DMS53 (cell line): ENCODE measurements around the gene NBPF4.
"Not testable (repeated sequence)": the region's sequence is repeated elsewhere in the genome, so short reads cannot be mapped to it uniquely, and the experiment has no call there.

Source experiments
- DNase-seq: peaks from one replicate; lab custom pipeline; 2025; lab: John Stamatoyannopoulos, UW

Gene NBPF4, protein sequence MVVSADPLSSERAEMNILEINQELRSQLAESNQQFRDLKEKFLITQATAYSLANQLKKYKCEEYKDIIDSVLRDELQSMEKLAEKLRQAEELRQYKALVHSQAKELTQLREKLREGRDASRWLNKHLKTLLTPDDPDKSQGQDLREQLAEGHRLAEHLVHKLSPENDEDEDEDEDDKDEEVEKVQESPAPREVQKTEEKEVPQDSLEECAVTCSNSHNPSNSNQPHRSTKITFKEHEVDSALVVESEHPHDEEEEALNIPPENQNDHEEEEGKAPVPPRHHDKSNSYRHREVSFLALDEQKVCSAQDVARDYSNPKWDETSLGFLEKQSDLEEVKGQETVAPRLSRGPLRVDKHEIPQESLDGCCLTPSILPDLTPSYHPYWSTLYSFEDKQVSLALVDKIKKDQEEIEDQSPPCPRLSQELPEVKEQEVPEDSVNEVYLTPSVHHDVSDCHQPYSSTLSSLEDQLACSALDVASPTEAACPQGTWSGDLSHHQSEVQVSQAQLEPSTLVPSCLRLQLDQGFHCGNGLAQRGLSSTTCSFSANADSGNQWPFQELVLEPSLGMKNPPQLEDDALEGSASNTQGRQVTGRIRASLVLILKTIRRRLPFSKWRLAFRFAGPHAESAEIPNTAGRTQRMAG

DNA sequence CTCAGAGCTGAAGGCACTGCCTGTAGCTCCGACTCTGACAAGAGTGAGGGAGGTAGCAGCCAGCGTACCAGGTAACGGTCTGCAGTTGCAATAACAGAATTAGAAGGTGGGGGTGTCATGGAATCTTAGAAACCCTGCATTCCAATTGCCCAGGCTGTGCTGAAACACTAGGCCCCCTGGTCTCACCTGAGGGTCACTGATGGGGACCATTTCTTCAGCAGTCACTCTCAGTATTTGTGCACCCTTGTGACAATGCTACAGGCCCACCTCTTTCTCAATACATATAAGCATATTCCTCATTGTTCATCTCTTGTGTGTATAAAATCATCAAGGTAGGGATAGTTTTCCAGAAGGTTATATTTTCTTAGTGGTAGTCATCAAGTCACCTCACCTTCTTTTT, at the start of gene NBPF4:
TSS of gene NBPF4 (minus strand) at position 101 of the 400 bp plus-strand sequence. CDS start 315 bp downstream, outside the sequence.
- DNase-seq, result not testable (repeated sequence)

DNA sequence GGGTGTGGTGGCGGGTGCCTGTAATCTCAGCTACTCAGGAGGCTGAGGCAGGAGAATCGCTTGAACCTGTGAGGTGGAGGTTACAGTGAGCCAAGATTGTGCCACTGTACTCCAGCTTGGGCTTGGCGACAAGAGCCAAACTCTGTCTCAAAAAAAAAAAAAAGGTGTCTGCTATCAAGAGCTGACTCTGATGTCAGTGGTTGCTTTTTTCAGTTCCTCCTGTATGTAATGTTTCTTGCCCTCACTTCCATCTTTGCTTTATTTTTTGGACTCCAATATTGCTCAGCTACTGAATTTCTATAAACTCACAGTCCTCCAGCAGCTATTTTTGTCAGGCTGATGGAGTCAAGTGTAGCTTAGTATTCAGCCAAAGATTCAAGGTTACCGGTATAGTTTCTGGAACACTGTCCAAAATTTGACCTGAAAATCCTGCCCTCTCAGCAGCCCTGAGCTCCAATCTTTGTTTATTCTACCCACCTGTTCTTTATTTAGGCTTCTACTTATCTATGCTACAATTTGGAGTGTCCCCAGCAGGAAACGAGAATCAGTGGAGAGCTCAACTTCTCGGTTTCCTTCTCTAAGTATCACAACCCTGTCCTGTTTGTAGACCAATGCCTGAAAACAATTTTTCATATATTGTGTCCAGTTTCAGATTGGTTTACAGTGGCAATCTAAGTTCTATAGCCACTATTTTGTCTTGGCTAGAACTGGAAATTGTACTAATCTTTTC, 38.8 kb upstream of the NBPF4 start:
- not testable (repeated sequence) for DNase-seq

DNA sequence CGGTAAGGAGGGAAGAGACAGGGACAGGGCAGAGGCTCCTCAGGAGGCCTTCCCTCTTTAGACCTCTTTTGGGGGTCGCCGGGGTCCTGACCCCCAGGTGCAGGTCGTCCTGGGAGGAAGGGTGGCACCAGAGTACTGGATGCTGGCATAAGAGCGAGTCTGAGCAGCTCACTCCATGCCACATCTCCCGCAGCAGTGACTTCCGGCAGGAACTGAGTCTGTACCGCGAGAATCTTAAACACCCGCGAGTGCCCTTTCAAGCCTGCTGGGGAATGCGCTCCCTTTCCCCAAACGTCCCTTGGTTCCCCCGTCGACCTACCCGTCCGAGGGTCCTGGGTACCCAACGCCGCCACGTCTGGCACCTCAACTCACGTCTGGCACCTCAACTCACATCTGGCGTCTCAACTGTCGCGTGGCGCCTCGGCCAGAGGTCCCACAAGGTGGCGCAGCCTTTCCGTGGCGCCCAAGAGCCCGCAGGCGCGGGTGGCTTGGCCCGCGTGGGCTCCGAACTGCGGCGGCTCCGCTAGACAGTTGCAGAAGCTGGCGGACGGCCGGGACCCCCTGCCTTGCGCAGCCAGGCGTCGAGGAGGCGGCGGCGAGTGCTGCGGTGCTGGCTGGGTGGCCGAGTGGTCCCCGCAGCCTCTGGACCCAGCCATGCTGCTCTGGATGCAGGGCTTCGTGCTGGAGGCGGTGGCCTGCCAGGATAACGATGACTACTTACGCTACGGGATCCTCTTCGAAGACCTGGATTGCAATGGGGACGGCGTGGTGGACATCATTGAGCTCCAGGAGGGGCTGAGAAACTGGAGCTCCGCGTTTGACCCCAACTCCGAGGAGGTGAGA, 28.8 kb upstream of the NBPF4 start:
- DNase-seq, result not testable (repeated sequence)

DNA sequence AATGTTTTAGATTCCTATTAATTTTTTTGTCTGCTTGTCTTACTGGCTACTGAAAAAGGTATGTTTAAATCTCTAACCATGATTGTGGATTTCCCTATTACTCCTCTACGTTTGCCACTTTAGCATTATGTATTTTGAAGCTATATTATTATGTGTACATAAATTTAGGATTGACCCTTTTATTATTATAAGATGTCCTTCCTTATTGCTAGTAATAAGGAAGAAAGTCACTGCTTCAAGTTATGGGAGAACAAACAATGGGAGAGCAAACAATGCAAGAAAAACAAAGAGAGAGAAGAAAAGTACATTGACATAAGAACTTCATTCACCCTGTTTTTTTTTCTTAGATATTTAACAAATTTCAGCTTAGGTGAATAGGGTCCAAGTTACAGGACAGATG, 23.2 kb upstream of the NBPF4 start:
- not testable (repeated sequence) for DNase-seq

DNA sequence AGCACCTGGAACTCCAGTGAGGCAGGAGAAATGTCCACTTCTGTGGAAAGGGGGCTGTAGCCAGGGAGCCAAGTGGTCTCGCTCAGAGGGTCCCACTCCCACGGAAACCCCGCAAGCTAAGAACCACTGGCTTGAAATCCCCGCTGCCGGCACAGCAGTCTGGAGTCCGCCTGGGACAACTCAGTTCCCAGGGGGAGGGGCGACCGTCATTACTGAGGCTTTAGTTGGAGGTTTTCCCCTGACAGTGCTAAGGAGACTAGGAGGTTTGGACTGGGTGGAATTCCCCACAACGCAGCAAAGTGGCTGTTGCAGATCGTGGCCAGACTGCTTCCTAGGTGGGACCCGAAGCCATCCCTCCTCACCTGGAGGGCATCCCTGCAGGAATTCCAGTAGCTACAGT, 18.1 kb upstream of the NBPF4 start:
- DNase-seq, result not testable (repeated sequence)

DNA sequence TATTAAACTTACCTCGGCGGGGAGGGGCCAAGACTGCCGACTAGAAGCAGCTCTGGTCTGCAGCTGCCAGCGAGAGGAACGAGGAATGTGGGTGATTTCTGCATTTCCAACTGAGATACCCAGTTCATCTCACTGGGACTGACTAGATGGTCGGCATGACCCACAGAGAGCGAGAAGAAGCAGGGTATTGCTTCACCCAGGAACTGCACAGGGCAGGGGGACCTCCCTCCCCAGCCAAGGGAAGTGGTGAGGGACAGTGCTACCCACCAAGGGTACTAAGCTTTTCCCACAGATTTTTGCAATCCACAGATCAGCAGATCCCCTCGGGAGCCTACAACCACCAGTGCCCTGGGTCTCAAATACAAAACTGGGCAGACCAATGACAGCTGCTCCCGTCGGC, 17.6 kb upstream of the NBPF4 start:
- DNase-seq, result not testable (repeated sequence)

DNA sequence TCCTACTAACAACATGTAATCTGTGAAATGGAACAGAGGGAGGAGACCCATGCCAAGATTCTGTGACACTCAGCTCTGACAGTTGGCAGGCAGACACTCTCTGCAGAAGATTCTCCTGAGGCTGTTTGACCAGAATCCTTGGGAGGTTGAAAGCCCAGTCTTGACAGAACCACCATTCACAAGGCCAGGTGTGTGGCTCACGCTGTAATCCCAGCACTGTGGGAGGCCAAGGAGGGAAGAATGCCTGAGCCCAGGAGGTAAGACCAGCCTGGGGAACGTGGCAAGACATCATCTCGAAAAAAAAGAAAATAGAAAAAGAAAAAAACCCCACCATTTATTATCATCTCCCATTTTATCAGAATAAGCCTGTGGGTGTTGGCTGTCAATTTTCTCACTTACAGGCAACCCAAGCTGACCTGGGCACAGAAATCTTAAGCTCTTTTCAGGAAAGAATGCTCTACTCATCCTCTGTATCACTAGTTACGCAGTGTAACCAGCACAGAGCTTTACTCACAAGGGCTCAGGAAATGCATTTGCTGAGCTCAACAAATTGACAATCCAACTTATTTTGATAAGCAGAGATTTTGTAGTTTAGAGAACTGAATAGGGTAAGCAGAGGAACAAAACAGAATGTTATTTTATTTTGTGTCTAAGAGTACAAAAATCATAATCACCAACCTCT, 16.8 kb upstream of the NBPF4 start:
- not testable (repeated sequence) for DNase-seq

DNA sequence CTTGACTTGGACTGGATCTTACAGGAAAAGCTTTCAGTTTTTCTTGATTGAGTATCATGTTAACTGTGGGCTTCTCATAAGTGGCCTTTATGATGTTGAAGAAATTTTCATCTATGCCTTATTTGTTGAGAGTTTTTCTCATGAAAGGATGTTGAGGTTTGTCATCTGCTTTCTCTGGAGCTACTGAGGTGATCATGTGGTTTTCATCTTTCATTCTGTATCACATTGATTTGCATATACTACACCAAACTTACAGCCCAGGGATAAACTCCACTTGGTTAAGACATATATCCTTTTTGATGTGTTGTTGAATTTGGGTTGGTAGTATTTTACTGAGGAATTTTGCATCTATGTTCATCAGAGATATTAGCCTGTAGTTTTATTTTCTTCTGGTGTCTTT, 11.6 kb upstream of the NBPF4 start:
- not testable (repeated sequence) for DNase-seq

DNA sequence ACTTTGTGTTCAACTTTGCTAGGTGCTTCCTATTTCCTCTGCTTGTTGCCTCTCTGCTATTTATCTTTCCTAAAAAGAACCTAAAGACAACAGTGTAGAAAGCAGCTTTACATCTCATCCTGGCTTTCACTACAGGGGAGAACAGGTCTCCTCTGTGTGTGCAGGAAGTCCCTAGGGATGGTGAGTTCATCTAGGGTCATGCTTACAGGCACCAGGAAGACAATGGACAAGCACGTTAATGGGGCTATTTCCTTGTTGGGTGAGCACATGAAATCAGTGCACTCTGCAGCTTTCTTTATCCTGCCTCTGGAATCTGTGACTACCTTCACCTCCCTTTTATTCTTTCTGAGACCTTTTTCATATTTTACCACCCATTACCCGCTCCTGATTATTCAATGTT, 4.5 kb downstream of the NBPF4 start:
- not testable (repeated sequence) for DNase-seq

DNA sequence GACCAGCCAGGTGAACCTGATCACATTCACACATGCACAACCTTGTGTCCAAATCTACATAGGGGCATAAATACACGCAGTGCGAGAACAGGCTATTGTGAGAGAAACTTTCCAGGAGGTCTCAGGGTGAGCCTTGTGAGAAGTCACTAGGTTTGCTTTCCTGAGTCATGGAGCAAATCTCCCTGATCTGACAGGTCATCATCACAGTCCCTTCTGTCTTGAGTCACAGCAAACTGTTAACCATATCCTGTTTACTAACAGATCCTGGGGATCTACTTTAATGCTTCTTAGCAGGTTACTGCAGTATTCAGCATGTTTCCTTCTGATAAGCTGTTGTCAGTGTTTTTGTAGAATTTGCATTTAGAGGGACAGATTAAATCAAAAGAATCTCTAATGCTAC, 8.6 kb downstream of the NBPF4 start:
- DNase-seq, result not testable (repeated sequence)

DNA sequence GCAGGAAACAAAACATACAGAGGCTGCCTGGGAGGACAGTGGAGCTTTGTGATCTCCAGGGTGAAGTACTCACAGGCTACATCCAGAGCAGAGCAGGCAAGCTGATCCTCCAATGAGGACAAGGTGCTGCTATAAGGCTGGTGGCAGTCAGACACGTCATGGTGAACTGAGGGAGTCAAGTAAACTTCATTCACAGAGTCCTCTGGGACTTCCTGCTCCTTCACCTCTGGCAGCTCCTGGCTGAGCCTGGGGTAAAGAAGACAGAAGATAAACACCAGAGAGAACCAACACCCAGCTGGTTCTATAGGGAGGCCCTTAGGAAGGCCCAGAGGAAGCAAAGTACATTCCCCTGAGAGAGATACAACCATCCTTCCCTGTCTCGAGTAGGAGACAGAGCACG, 11.7 kb downstream of the NBPF4 start:
- DNase-seq, result not testable (repeated sequence)

DNA sequence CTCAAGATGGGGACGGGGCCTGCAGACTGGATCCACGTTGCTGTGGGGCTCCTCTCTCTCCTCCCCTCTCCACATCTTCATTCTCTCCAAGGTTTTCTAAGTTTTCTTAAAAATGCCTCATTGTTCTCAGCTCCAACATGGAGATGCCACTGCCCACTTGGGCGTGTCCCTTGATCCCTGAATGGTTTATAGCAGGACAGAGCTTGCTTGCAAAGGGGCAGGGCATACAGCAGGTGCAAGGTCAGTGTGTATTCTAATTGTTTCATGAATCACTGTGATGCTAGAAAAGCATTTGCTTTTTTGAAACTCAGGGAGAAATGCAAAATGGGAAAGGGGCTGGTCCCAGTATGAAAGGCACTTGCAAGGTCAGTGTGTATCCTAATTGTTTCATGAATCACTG, 13.9 kb downstream of the NBPF4 start:
- DNase-seq, result not testable (repeated sequence)

DNA sequence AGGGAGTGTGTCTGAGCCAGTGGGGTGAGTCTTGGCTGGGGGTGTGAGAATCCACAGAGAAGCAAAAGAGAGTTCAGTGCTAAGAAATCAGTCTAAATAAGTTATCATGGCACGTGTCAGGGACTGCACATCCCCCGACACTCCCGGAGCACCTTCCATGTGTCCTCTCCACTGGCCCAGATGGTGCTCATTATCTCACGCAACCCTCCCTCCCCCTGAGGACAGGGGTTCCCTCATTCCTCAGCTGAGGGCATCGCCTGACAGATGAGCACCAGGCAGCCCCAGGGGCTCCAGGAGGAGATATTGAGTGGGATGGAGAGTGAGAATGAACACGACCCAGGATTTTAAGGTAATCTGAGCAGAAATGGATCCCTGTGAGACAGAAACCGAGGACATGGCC, 16.1 kb downstream of the NBPF4 start:
- not testable (repeated sequence) for DNase-seq

DNA sequence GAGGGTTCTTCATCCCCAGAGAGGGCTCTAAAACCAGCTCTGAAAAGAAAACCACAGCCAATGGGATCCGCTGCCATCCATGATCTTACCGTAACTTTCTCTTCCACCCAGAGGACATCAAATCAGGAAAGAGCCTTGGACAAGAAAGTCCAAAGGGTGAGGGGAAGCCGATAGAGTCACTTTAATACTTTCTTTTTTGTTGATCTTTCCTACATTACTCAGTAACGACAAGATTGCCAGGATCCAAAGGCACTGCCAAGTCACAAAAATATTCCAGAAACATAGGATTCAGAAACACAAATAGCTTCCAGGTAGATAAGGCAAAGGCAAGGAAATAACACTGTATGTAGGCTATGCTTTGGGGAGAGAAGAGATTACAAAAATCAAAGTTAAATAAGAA, 17.0 kb downstream of the NBPF4 start:
- DNase-seq, result not testable (repeated sequence)

DNA sequence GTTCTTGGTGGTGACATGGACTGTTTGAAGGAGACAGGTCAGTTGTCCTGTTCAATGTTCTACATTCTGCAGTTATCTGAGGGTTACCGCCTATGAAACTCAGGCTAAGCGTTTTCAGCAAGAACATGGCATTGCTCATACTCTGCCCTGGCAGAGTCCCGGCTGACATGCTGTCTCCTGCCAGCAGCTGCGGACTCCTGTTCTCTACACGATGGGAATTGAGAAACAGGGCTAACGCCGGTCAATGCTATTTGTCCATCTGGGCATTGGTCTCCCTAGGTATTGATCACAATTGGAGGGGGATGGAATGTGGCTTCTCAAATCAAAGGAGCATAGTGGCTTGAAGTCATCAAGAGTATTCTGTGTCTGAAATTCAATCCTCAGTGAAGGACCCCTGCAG, 20.6 kb downstream of the NBPF4 start:
- not testable (repeated sequence) for DNase-seq

DNA sequence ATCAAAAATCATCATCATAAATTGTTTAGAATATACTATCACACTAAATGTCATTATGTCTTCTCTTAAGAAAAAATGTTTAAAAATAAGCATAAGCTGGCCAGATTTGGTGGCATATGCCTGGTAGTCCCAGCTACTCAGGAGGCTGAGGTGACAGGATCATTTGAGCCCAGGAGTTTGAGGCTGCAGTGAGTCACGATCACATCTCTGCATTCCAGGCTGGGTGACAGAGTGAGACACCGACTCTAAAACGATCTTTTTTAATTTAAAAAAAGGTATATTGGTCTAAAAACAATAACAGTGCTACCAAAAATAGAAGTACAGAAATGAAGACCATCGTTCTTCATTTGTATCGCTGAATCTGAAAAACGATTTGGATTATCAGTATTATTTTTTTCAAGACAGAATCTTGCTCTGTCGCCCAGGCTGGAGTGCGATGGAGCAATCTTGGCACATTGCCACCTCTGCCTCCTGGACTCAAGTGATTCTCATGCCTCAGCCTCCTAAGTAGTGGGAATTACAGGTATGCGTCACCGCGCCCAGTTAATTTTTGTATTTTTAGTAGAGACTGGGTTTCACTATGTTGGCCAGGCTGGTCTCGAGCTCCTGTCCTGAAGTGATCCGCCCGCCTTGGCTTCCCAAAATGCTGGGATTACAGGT, 26.2 kb downstream of the NBPF4 start:
- not testable (repeated sequence) for DNase-seq

DNA sequence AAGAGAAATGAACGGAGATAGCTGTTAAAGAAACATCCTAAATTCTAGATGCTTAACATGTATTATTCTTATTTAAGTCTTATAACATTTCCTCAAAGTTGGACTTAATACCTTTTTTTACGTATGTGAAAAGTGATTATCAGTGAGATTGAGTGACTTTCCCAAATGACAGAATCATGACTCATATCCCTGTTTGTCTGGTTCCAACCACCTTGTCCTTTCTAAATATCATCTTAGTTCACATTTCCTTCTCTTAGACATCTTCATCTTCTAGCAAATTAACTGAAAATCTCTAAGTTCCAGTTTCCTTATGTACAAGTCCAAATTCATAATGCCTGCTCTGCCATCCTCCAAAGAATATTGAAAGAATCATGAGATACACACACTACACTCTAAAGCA, 26.9 kb downstream of the NBPF4 start:
- not testable (repeated sequence) for DNase-seq

DNA sequence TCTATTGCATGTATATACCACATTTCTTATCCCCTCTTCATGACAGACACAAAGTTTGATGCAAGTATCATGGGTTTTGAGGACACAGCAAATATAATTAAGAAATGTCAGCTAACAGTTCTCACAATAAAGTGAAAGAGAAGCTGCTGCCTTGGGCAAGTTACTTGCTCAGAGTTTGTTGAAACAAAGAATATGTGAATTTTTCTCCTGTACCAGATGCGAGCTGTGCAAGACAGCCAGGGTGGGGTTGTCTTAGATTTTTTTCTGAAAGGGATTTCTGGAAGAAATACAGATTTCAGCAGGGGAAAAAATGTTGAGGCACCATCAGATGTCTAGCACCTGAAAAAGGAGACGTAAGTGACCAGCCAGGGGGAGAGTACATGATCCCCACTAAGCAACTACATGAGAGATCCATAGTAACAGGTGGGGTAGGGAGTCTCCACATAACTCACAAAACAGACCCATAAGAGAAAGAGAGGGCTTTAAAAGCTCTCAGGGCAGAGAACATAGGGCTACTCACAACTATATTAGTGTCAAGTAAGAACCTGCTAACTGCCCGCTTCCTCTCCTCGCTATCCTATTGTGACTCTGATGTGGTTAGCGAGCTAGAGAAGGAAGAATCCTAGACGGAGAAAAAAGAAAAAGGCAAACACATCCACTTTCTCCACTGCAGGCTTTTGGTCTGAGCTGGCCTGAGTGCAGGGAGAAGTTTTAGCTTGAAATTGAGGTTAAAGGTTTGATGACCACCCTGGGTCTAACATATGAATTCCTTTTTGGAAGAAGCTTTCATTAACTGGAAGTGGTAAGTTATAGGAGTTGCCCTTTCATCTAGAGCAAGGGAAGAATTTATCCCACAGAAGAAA, 27.6 kb downstream of the NBPF4 start:
- DNase-seq, result not testable (repeated sequence)

DNA sequence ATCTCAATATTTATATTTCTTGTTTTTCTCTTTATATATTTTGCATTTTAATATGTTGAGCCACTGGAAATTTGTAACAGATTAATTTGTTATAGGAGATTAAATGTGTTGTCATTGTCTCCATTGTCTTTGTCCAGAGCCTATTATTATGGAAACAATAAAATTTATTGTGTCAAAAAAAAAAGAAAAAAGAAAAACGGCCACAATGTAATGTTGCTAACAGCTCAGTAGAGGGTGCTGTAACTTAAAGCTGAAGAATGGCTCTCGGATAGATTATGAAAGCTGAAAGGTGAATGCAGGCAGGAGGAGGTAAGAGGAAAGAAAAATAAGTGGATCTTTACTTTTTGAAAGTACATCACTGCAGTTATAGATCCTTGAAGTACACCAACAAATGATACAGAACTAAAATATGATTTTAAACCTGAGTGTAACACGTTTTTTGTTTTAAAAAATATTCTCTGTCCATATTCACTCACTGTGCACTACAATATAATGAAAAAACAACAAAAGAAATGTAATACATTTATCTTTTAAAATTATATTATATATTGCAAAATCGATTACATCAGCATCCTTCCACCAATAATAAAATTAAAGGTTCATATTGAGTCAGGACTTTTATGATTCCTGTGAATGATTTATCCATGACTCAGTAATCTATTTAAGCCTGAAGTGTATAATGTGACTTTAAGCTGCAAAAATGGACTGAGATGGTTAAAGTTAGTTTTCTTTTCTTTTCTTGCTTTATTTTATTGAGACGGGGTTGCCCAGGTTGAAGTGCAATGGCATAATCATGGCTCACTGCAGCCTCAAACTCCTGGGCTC, 29.0 kb downstream of the NBPF4 start:
- peak; percentile 67 for DNase-seq
